ENCODE results near the gene FAM170B. TPM values are rescaled to one million over a fixed set of nuclear protein-coding genes. Genes with fewer than 3 reads are reported as not detected.
A peak's percentile ranks its signal among the peaks of the same experiment; 100 is the strongest.

FAM170B gene
- total RNA-seq, 1 donor from 2014 or later: not detected

GRCh38 chr10:49163741-49164140, 29.9 kb upstream of the FAM170B start:
- no peak overlapping the region for H3K4me3 ChIP-seq
- peaks cover 3% of the 10 kb centered on the region for H3K4me1 ChIP-seq
- H3K9me3 ChIP-seq: no peaks in the 10 kb centered on the region
- no peaks in the 10 kb centered on the region for H3K36me3 ChIP-seq
- TF ChIP-seq CTCF (IDR thresholded peaks at IDR 0.05): no peak
- no peak for TF ChIP-seq POLR2A (IDR thresholded peaks at IDR 0.05)
- no peak for TF ChIP-seq POLR2AphosphoS5 (IDR thresholded peaks at IDR 0.05; ENCODE audit: insufficient read depth in 1 of 2, low read depth in 1 of 2)
- H3K27me3 ChIP-seq: no peaks in the 10 kb centered on the region
- peak in 1 of 2 donors; percentile 67 for DNase-seq (ENCODE audit: extremely low spot score in 2 of 2)
- no peak overlapping the region for H3K27ac ChIP-seq
- intact Hi-C loops (cut with DNase I): loop anchor here (5.0 kb wide), 1 partner anchor 186 kb away; no protein-coding TSS in a partner anchor

GRCh38 chr10:49162761-49163310, 29.0 kb upstream of the FAM170B start:
- TF ChIP-seq CTCF (IDR thresholded peaks at IDR 0.05) (no peak), POLR2AphosphoS5 (IDR thresholded peaks at IDR 0.05; ENCODE audit: insufficient read depth in 1 of 2, low read depth in 1 of 2) (no peak), POLR2A (IDR thresholded peaks at IDR 0.05) (no peak)
- Histone ChIP-seq H3K4me3 (no peak overlapping the region), H3K9me3 (no peaks in the 10 kb centered on the region), H3K36me3 (no peaks in the 10 kb centered on the region), H3K27ac (no peak overlapping the region), H3K27me3 (no peaks in the 10 kb centered on the region), H3K4me1 (peaks cover 3% of the 10 kb centered on the region)
- peak in 1 of 2 donors; percentile 77 for DNase-seq (ENCODE audit: extremely low spot score in 2 of 2)
- intact Hi-C loops (cut with DNase I): loop anchor here (5.0 kb wide), 1 partner anchor 186 kb away; no protein-coding TSS in a partner anchor

- Histone ChIP-seq H3K9me3 (no peaks in the 10 kb centered on the region), H3K4me1 (peaks cover 3% of the 10 kb centered on the region), H3K27me3 (no peaks in the 10 kb centered on the region), H3K36me3 (no peaks in the 10 kb centered on the region), H3K4me3 (no peak overlapping the region), H3K27ac (no peak overlapping the region)
- peak in 1 of 2 donors; percentile 1 for DNase-seq (ENCODE audit: extremely low spot score in 2 of 2)
- TF ChIP-seq CTCF (IDR thresholded peaks at IDR 0.05) (no peak), POLR2A (IDR thresholded peaks at IDR 0.05) (no peak), POLR2AphosphoS5 (IDR thresholded peaks at IDR 0.05; ENCODE audit: insufficient read depth in 1 of 2, low read depth in 1 of 2) (no peak)
- intact Hi-C loops (cut with DNase I): loop anchor here (5.0 kb wide), 1 partner anchor 185 kb away; no protein-coding TSS in a partner anchor
These were observed 28.2 kb upstream of the FAM170B start for GRCh38 chr10:49162063-49162462.

- Histone ChIP-seq H3K4me3 (no peak overlapping the region), H3K4me1 (peaks cover 3% of the 10 kb centered on the region), H3K36me3 (no peaks in the 10 kb centered on the region), H3K9me3 (no peaks in the 10 kb centered on the region), H3K27ac (no peak overlapping the region), H3K27me3 (no peaks in the 10 kb centered on the region)
- intact Hi-C loops (cut with DNase I): loop anchor here (5.0 kb wide), 1 partner anchor 184 kb away; no protein-coding TSS in a partner anchor
- no peak for TF ChIP-seq POLR2AphosphoS5 (IDR thresholded peaks at IDR 0.05; ENCODE audit: insufficient read depth in 1 of 2, low read depth in 1 of 2)
- TF ChIP-seq POLR2A (IDR thresholded peaks at IDR 0.05): no peak
- TF ChIP-seq CTCF (IDR thresholded peaks at IDR 0.05): peak in 1 of 3 experiments; percentile 17
- peak; percentile 78 to 81 for DNase-seq (ENCODE audit: extremely low spot score in 2 of 2)
These were observed 27.7 kb upstream of the FAM170B start for GRCh38 chr10:49161411-49161997.

GRCh38 chr10:49160814-49161213, 27.0 kb upstream of the FAM170B start:
- intact Hi-C loops (cut with DNase I): loop anchor here (5.0 kb wide), 1 partner anchor 184 kb away; no protein-coding TSS in a partner anchor
- peak in 1 of 2 donors; percentile 64 for DNase-seq (ENCODE audit: extremely low spot score in 2 of 2)

More at GRCh38 chr10:49160814-49161213, 27.0 kb upstream of the FAM170B start:
- H3K36me3 ChIP-seq: no peaks in the 10 kb centered on the region
- no peaks in the 10 kb centered on the region for H3K27me3 ChIP-seq
- H3K4me1 ChIP-seq: peaks cover 3% of the 10 kb centered on the region
- no peak overlapping the region for H3K4me3 ChIP-seq
- no peak overlapping the region for H3K27ac ChIP-seq
- TF ChIP-seq POLR2AphosphoS5 (IDR thresholded peaks at IDR 0.05; ENCODE audit: insufficient read depth in 1 of 2, low read depth in 1 of 2) (no peak), POLR2A (IDR thresholded peaks at IDR 0.05) (no peak), CTCF (IDR thresholded peaks at IDR 0.05) (no peak)
- no peaks in the 10 kb centered on the region for H3K9me3 ChIP-seq

Data from vagina (tissue), 2 donors.